Neural cell (in vitro differentiated cells): ENCODE data around the gene LARGE1. TPM values are rescaled to one million over a fixed set of nuclear protein-coding genes. Genes with fewer than 3 reads are reported as not detected.
"Not testable (repeated sequence)": the region's sequence is repeated elsewhere in the genome, so short reads cannot be mapped to it uniquely, and the experiment has no call there.

Experiments
- H2AFZ ChIP-seq: fragments of 200-600, 300-800 bp; sonication (generic), shearing (Covaris generic); 2 replicates; pipeline ENCODE4 v1.6.0; 2014; ENCODE audit warnings: low read depth, mild to moderate bottlenecking, antibody characterized with exemption, low read length, moderate library complexity
- H3F3A ChIP-seq: fragments of 200-600 bp; shearing (Covaris generic); 2 replicates; pipeline ENCODE4 v1.6.1; 2016; ENCODE audit warnings: mild to moderate bottlenecking, moderate library complexity, mixed read lengths, antibody characterized with exemption, low read length; ENCODE audit not compliant: insufficient read depth, poor library complexity, severe bottlenecking
- H3K27ac ChIP-seq: fragments of 200-600, 300-800 bp; sonication (generic), shearing (Covaris generic); 2 replicates; pipeline ENCODE4 v1.5.1; 2014; ENCODE audit warnings: mild to moderate bottlenecking, low read length, moderate library complexity
- H3K27me3 ChIP-seq: fragments of 300-800, 200-600 bp; sonication (generic), shearing (Covaris generic); 2 replicates; pipeline ENCODE4 v1.6.0; 2014; ENCODE audit warnings: mild to moderate bottlenecking, low read depth, low read length, moderate library complexity; ENCODE audit not compliant: insufficient read depth
- H3K36me3 ChIP-seq: fragments of 300-800, 200-600 bp; sonication (generic), shearing (Covaris generic); 2 replicates; pipeline ENCODE4 v1.5.1; 2014; ENCODE audit warnings: mild to moderate bottlenecking, antibody characterized with exemption, low read length, moderate library complexity; ENCODE audit not compliant: insufficient read depth
- H3K4me2 ChIP-seq: fragments of 300-800, 200-600 bp; sonication (generic), shearing (Covaris generic); 2 replicates; pipeline ENCODE4 v1.6.0; 2014; ENCODE audit warnings: mild to moderate bottlenecking, low read length
- H3K4me3 ChIP-seq: fragments of 300-800, 200-600 bp; sonication (generic), shearing (Covaris generic); 2 replicates; pipeline ENCODE4 v1.5.1; 2014; ENCODE audit warnings: mild to moderate bottlenecking, low read length, moderate library complexity
- H3K79me2 ChIP-seq: fragments of 200-600 bp; shearing (Covaris generic); replicated peaks from 2 replicates; pipeline ENCODE4 v1.6.0; 2014; ENCODE audit warnings: mild to moderate bottlenecking, low read length, moderate library complexity; ENCODE audit not compliant: insufficient read depth
- H3K9ac ChIP-seq: fragments of 300-800, 200-600 bp; sonication (generic), shearing (Covaris generic); 2 replicates; pipeline ENCODE4 v1.6.1; 2016; ENCODE audit warnings: mild to moderate bottlenecking, low read length, mixed read lengths
- H3K9me2 ChIP-seq: fragments of 200-600 bp; shearing (Covaris generic); 2 replicates; pipeline ENCODE4 v1.6.1; 2016; ENCODE audit warnings: mild to moderate bottlenecking, low read length, mixed read lengths; ENCODE audit not compliant: insufficient read depth
- H3K9me3 ChIP-seq: fragments of 200-600, 300-800 bp; sonication (generic), shearing (Covaris generic); 2 replicates; pipeline ENCODE4 v1.6.1; 2016; ENCODE audit warnings: mild to moderate bottlenecking, mixed run types, low read length, moderate library complexity, mixed read lengths
- H4K20me1 ChIP-seq: fragments of 200-600 bp; shearing (Covaris generic); 2 replicates; pipeline ENCODE4 v1.6.1; 2016; ENCODE audit warnings: mild to moderate bottlenecking, mixed run types; ENCODE audit not compliant: insufficient read depth
- EP300 ChIP-seq: fragments of 450-650 bp; conservative IDR thresholded peaks from 2 replicates; pipeline ENCODE4 v1.6.1; 2014; ENCODE audit warnings: antibody characterized with exemption, mild to moderate bottlenecking, moderate library complexity; ENCODE audit not compliant: poor library complexity, severe bottlenecking
- EZH2 ChIP-seq: fragments of 200-600, 300-800 bp; shearing (Covaris generic), sonication (generic); IDR thresholded peaks from 2 replicates; pipeline ENCODE4 v1.6.1; 2014; ENCODE audit warnings: antibody characterized with exemption, low read length, borderline replicate concordance, mild to moderate bottlenecking; ENCODE audit not compliant: insufficient read depth, poor library complexity, severe bottlenecking
- MXI1 ChIP-seq: fragments of 450-650 bp; conservative IDR thresholded peaks from 2 replicates; pipeline ENCODE4 v1.6.1; 2014; ENCODE audit warnings: antibody characterized with exemption, mild to moderate bottlenecking; ENCODE audit not compliant: poor library complexity, severe bottlenecking
- POLR2AphosphoS5 ChIP-seq: IDR thresholded peaks from 2 replicates; pipeline ENCODE4 v1.6.1; 2012
- RAD21 ChIP-seq: fragments of 450-650 bp; conservative IDR thresholded peaks from 2 replicates; pipeline ENCODE4 v1.6.1; 2014; ENCODE audit warnings: antibody characterized with exemption, mild to moderate bottlenecking, moderate library complexity
- SMC3 ChIP-seq: fragments of 450-650 bp; conservative IDR thresholded peaks from 2 replicates; pipeline ENCODE4 v1.6.1; 2014; ENCODE audit warnings: antibody characterized with exemption, mild to moderate bottlenecking, moderate library complexity; ENCODE audit not compliant: poor library complexity
- TAF1 ChIP-seq: IDR thresholded peaks from 2 replicates; pipeline ENCODE4 v1.6.1; 2012; ENCODE audit warnings: low read depth
- polyA plus RNA-seq: library from polyadenylated mRNA; depleted of rRNA; stranded (reverse); fragments of >200 nt; gene quantifications from 2 replicates; pipeline ENCODE4 v1.2.3, GENCODE V29; 2014
- TF ChIP-seq, protein P1 (sequence below): fragments of 450-650 bp; IDR thresholded peaks from 2 replicates; pipeline ENCODE4 v1.5.1; 2014; ENCODE audit warnings: antibody characterized with exemption, mild to moderate bottlenecking, moderate library complexity; ENCODE audit not compliant: poor library complexity, severe bottlenecking
- TF ChIP-seq, protein P2 (sequence below): IDR thresholded peaks from 2 replicates; pipeline ENCODE4 v1.6.1; 2012; ENCODE audit warnings: borderline replicate concordance

Gene LARGE1
- polyA plus RNA-seq, 1 donor from 2014 or later, result 27.5 TPM

- TF ChIP-seq EZH2 (no peak), POLR2AphosphoS5 (no peak), EP300 (no peak), MXI1 (no peak), SMC3 (no peak), RAD21 (no peak), TAF1 (no peak)
- TF ChIP-seq, protein P1, sequence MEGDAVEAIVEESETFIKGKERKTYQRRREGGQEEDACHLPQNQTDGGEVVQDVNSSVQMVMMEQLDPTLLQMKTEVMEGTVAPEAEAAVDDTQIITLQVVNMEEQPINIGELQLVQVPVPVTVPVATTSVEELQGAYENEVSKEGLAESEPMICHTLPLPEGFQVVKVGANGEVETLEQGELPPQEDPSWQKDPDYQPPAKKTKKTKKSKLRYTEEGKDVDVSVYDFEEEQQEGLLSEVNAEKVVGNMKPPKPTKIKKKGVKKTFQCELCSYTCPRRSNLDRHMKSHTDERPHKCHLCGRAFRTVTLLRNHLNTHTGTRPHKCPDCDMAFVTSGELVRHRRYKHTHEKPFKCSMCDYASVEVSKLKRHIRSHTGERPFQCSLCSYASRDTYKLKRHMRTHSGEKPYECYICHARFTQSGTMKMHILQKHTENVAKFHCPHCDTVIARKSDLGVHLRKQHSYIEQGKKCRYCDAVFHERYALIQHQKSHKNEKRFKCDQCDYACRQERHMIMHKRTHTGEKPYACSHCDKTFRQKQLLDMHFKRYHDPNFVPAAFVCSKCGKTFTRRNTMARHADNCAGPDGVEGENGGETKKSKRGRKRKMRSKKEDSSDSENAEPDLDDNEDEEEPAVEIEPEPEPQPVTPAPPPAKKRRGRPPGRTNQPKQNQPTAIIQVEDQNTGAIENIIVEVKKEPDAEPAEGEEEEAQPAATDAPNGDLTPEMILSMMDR, result no peak
- TF ChIP-seq, protein P2, sequence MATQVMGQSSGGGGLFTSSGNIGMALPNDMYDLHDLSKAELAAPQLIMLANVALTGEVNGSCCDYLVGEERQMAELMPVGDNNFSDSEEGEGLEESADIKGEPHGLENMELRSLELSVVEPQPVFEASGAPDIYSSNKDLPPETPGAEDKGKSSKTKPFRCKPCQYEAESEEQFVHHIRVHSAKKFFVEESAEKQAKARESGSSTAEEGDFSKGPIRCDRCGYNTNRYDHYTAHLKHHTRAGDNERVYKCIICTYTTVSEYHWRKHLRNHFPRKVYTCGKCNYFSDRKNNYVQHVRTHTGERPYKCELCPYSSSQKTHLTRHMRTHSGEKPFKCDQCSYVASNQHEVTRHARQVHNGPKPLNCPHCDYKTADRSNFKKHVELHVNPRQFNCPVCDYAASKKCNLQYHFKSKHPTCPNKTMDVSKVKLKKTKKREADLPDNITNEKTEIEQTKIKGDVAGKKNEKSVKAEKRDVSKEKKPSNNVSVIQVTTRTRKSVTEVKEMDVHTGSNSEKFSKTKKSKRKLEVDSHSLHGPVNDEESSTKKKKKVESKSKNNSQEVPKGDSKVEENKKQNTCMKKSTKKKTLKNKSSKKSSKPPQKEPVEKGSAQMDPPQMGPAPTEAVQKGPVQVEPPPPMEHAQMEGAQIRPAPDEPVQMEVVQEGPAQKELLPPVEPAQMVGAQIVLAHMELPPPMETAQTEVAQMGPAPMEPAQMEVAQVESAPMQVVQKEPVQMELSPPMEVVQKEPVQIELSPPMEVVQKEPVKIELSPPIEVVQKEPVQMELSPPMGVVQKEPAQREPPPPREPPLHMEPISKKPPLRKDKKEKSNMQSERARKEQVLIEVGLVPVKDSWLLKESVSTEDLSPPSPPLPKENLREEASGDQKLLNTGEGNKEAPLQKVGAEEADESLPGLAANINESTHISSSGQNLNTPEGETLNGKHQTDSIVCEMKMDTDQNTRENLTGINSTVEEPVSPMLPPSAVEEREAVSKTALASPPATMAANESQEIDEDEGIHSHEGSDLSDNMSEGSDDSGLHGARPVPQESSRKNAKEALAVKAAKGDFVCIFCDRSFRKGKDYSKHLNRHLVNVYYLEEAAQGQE, result no peak
- peak overlapping the region; percentile 26 for H3K4me2 ChIP-seq
- no peaks in the 10 kb centered on the region for H3K27me3 ChIP-seq
- peak overlapping the region; percentile 3 for H3K9ac ChIP-seq
- no peaks in the 10 kb centered on the region for H3K9me2 ChIP-seq
- no peak overlapping the region for H2AFZ ChIP-seq
- H3K36me3 ChIP-seq, result no peaks in the 10 kb centered on the region
- no peaks in the 10 kb centered on the region for H3K79me2 ChIP-seq
- peaks cover 6% of the 10 kb centered on the region for H3F3A ChIP-seq
- H3K27ac ChIP-seq, result no peak overlapping the region
- H3K4me3 ChIP-seq, result no peak overlapping the region
- no peaks in the 10 kb centered on the region for H3K9me3 ChIP-seq
- no peaks in the 10 kb centered on the region for H4K20me1 ChIP-seq
Observed at GRCh38 chr22:33569559-33569958, 350.7 kb downstream of the LARGE1 start.

DNA sequence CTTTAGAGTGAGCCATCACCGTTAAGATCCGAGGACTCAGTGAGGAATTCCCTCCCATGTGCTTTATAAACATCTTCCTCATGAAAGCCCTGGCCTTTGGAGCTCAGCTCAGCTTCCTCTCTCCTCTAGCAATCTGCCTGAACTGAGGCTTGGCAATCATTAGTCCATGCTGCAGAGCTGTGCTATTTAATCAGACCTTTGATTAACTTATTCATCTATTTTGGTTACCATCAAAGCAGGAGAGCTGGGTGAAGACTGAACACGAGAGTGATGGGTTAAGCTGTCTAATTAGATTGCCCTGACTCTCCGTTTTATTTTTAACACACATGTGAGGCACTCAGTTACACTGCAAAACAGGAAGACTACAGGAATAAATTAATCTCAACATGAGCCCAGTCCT is 351.3 kb downstream of the LARGE1 start:
- Histone ChIP-seq H3K9ac (no peak overlapping the region), H3K36me3 (no peaks in the 10 kb centered on the region), H3K79me2 (no peaks in the 10 kb centered on the region), H4K20me1 (no peaks in the 10 kb centered on the region), H2AFZ (no peak overlapping the region), H3K9me3 (no peaks in the 10 kb centered on the region), H3K9me2 (no peaks in the 10 kb centered on the region), H3K27ac (no peak overlapping the region), H3K4me3 (no peak overlapping the region), H3K4me2 (peak overlapping the region; percentile 26), H3K27me3 (no peaks in the 10 kb centered on the region), H3F3A (peaks cover 6% of the 10 kb centered on the region)
- TF ChIP-seq TAF1, result no peak
- TF ChIP-seq RAD21, result peak; percentile 42

GRCh38 chr22:33566495-33566894 is 353.8 kb downstream of the LARGE1 start:
- not testable (repeated sequence) for H3K79me2 ChIP-seq, H3K4me3 ChIP-seq, H3F3A ChIP-seq, H3K9ac ChIP-seq, H3K9me3 ChIP-seq, H4K20me1 ChIP-seq, H3K27ac ChIP-seq, H3K36me3 ChIP-seq, H3K27me3 ChIP-seq, H3K9me2 ChIP-seq, H3K4me2 ChIP-seq, H2AFZ ChIP-seq
